ENCODE results near the gene PKD1L1.

Gene PKD1L1

DNA sequence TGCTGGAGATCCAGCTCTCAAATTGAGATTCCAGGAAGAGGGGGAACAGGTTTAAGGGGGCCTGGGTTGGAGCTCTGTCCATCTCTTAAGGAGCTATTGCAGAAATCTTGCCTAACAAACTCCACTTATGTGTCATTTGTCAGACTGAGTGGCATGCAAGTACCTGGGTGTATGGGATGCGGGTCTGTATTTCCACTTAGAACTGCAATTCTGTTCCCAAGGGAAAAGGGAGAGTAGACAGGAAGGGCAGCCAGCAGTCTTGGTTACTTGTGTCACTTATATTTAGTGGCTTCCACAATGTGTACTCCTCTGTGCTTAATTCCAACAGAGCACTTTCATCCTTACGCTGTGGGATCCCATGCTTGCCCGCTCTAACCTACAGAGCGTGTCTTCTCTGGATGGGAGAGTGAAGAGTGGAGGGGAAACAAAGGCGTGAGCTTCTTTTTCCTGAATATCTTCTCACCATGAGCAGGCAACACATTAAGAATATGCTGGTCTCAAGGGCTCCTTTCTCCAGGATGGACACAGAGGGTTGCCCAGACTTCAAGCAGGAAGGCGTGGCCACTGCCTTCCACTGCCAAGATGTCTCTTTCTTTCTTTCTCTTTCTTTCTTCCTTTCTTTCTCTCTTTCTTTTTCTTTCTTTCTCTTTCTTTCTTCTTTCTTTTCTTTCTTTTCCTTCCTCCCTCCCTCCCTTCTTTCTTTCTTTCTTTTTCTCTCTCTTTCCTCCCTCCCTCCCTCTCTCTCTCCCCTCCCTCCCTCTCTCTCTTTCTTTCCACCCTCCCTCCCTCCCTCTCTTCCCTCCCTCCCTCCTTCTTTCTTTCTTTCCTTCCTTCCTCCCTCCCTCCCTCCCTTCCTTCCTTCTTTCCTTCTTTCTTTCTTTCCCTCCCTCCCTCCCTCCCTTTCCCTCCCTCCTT, 212.6 kb downstream of the PKD1L1 start:
- Mint-ChIP-seq H3K27me3 (peaks cover 3% of the 10 kb centered on the region), H3K9me3 (no peaks in the 10 kb centered on the region), H3K36me3 (no peaks in the 10 kb centered on the region), H3K4me1 (no peaks in the 10 kb centered on the region), H3K27ac (no peak overlapping the region), H3K4me3 (no peak overlapping the region)

DNA sequence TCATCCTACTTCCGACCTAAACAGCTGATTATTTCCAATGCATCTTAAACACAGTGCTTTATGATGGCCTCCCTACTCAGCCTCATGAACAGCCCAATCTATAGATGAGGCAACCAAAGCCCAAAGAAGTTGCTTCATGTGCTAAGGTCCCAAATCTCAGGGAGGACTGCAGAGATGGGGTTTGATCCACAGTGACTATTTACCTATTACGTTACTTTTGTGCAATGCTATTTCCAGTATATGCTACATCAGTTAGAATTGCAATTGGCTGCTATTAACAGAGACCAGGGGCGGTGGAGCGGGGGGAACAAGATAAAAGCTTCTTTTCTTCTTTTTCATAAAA, 213.3 kb downstream of the PKD1L1 start:
- H3K4me3 Mint-ChIP-seq = no peak overlapping the region
- H3K9me3 Mint-ChIP-seq = no peaks in the 10 kb centered on the region
- no peaks in the 10 kb centered on the region for H3K36me3 Mint-ChIP-seq
- no peak overlapping the region for H3K27ac Mint-ChIP-seq
- H3K4me1 Mint-ChIP-seq = no peaks in the 10 kb centered on the region
- H3K27me3 Mint-ChIP-seq = peaks cover 3% of the 10 kb centered on the region

DNA sequence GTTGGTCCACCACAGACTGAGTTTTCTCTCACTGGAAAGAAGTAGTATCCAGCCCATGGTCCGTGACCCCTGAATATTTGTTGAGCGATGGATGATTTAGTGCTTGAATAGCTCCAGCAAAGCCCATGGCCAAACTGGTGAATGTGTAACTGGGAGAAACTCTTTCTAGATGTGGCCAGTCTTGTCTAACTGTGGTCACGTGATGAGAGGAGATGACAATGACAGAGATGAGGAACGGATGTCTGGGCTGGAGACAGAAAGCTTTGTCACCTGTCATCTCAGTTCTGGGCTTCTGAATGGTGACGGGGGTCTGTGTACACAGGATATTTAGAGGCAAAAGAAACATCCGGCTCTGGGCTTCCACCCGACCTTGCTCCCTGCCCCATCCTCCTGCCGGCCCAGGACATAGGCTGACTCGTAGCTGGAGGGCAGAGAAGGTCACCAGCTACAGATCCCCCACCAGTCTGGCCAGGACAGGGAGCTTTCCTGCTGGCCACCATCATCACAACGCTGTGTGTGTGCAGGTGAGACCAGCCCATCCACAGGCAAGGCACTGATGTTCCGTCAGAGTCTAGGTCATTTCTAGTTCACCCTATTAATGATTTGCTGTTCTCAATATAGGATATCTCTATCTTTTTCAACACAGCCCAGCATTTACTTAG, 213.8 kb downstream of the PKD1L1 start:
- Mint-ChIP-seq H3K27ac (no peak overlapping the region), H3K4me3 (no peak overlapping the region), H3K4me1 (no peaks in the 10 kb centered on the region), H3K9me3 (no peaks in the 10 kb centered on the region), H3K36me3 (no peaks in the 10 kb centered on the region), H3K27me3 (peaks cover 2% of the 10 kb centered on the region)

DNA sequence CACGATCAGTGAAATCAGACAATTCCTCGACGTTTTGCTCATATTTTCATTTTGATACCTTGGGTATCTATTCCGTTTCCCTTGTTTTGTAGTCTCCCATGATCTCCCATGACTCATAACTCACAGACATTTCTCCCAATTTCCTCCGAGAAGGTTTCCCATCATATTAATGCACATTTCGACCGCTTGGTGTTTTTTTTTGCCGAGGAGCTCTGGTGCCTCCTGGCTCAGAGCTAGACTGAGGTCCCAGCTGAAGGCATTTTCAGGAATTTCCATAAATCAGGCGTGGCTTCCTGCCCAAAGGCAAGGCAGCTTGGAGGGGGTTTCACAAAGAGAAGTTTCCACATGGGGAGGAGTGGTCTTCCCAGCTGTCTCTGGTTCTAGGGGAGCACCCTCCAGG, 218.1 kb downstream of the PKD1L1 start:
- no peak overlapping the region for H3K4me3 Mint-ChIP-seq
- H3K27me3 Mint-ChIP-seq = peaks cover 2% of the 10 kb centered on the region
- no peaks in the 10 kb centered on the region for H3K36me3 Mint-ChIP-seq
- no peak overlapping the region for H3K27ac Mint-ChIP-seq
- no peaks in the 10 kb centered on the region for H3K4me1 Mint-ChIP-seq
- H3K9me3 Mint-ChIP-seq = no peaks in the 10 kb centered on the region

DNA sequence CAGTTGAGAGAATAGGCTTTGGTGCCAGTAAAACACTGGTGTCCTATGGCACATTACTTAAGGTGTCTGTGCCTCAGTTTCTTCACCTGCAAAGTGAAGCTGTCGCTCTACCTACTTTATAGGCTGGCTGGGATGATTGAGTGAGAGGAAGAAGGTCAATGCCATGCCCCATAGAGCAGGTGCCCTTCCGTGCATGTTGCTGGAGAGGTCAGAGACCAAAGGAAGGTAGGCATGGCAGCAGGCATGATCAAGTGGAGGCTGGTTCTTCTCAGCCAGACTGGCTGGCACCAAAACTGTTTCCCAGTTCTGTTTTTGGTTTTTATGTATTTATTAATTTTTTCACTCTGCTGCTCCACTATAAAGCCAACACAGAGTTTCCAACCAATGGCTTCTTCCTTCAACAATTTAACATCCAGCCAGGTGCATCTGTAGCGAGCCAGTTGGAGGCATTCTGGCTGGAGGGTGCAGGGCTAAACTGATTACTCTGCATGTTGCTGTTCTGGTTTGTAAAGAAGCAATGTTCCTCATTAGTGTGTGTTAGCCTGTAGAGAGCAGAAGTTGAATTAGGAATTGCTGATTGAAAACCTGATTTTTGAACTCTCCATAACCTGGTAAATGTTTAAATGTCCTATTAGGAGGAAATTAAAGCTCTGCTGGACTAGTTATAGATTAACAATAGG, 222.1 kb downstream of the PKD1L1 start:
- no peaks in the 10 kb centered on the region for H3K4me1 Mint-ChIP-seq
- H3K27me3 Mint-ChIP-seq = no peaks in the 10 kb centered on the region
- H3K27ac Mint-ChIP-seq = no peak overlapping the region
- H3K4me3 Mint-ChIP-seq = no peak overlapping the region
- H3K9me3 Mint-ChIP-seq = no peaks in the 10 kb centered on the region
- no peaks in the 10 kb centered on the region for H3K36me3 Mint-ChIP-seq

DNA sequence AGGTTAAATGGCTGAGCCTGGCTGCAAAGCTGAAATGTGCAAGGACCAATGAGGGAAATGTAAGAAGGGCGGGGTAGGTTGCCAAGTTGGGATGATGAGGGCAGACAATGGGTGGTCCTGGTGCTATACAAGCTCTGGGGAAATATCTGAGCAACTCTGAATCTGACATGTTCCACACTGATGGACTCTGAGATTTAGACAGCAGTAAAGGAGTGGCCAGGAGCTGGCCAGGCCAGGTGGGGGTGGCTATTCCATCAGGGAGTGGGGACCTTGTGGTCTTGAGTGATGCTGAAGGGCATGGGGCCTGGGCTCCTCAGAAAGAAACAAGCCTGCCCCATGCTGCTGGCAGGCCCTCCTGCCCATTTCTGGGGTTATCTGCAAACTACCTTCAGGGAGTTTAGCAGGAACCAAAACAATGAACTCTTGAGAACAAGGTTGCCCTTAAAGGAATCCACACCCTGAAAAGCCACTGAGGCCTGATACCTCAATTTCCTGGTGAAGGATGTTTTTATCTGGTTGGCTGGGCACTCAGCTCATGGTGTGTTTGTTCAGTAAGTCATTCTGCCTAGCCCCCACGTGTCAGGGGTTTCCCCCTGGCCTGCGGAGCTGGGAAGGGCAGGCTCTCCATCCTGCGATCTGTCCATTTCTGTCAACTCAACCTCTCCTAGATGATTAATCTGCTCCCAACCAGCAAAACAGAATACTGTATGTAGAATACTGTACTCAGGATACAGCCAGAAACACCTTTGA, 223.1 kb downstream of the PKD1L1 start:
- Mint-ChIP-seq H3K9me3 (no peaks in the 10 kb centered on the region), H3K27me3 (no peaks in the 10 kb centered on the region), H3K4me3 (no peak overlapping the region), H3K4me1 (no peaks in the 10 kb centered on the region), H3K36me3 (no peaks in the 10 kb centered on the region), H3K27ac (no peak overlapping the region)
